C4-2B (cell line): ENCODE data around the gene OSBPL3.

Experiments used
- H3K27ac ChIP-seq: fragments of 450-650 bp; 2 replicates; pipeline ENCODE4 v1.5.1; 2017
- ZFX ChIP-seq: fragments of 450-650 bp; IDR thresholded peaks from 2 replicates; pipeline ENCODE4 v1.6.1; 2017
- TF ChIP-seq, protein P1 (sequence below): fragments of 450-650 bp; conservative IDR thresholded peaks from 2 replicates; pipeline ENCODE4 v1.5.1; 2017; ENCODE audit warnings: mild to moderate bottlenecking

OSBPL3 gene

DNA sequence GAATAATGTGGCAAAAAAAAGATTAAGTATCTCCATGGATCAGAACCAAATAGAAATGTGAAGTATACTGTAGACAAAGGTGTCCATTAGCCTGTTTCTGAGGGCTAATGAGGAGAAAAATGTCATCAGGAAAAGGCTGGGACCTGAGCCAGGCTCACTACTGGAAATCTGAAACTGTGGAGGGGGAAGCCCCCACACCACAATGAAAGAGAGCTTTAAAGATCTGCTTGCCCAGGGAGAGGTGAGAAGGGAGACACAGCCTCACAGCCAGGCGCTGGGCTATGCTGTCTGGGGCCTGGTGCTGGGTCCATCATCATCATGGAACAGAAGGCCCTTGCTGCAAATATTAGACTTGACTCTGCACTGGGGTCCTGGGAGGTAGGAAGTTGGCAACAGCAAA lies 90.4 kb downstream of the OSBPL3 start:
- TF ChIP-seq, protein P1, sequence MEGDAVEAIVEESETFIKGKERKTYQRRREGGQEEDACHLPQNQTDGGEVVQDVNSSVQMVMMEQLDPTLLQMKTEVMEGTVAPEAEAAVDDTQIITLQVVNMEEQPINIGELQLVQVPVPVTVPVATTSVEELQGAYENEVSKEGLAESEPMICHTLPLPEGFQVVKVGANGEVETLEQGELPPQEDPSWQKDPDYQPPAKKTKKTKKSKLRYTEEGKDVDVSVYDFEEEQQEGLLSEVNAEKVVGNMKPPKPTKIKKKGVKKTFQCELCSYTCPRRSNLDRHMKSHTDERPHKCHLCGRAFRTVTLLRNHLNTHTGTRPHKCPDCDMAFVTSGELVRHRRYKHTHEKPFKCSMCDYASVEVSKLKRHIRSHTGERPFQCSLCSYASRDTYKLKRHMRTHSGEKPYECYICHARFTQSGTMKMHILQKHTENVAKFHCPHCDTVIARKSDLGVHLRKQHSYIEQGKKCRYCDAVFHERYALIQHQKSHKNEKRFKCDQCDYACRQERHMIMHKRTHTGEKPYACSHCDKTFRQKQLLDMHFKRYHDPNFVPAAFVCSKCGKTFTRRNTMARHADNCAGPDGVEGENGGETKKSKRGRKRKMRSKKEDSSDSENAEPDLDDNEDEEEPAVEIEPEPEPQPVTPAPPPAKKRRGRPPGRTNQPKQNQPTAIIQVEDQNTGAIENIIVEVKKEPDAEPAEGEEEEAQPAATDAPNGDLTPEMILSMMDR = no peak
- TF ChIP-seq ZFX = no peak
- no peak overlapping the region for H3K27ac ChIP-seq

DNA sequence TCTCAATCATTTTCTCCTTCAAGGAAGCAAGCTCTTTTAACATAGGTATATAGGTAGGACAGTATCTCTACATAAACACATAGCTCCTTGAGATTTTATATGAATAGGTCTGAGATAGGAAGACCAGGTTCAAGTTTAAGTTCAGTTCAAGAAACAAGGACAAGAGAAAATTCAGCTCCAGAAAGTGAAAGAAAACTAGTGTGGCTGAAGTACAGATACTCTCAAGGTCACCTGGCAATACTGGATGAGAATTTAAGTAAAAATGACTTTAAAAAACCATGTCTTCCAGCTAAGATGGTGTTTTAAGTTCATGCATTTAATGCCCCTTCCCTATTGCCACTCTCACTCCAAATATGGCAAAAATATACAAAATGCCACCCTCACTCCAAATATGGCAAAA lies 91.3 kb downstream of the OSBPL3 start:
- no peak overlapping the region for H3K27ac ChIP-seq
- TF ChIP-seq, protein P1 = no peak
- no peak for TF ChIP-seq ZFX

DNA sequence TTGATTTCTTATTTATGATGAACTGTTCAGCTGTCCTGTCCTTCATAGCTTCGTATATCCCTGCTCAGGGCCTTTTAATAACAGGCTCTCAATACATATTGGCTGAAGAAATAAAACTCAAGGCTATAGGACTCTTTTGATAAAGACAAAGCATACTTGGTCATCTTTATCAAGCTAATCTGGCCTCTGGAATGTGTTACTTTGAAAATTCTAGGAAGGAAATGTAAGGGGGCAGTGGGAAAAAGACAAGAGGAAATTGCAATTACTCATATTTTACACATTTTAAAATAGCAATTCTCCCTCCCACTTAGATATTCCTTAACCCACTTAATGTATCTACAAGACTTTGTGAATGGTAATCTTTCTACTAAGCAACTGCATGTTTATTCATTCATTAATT lies 94.3 kb downstream of the OSBPL3 start:
- no peak for TF ChIP-seq ZFX
- TF ChIP-seq, protein P1 = no peak
- H3K27ac ChIP-seq = no peak overlapping the region

DNA sequence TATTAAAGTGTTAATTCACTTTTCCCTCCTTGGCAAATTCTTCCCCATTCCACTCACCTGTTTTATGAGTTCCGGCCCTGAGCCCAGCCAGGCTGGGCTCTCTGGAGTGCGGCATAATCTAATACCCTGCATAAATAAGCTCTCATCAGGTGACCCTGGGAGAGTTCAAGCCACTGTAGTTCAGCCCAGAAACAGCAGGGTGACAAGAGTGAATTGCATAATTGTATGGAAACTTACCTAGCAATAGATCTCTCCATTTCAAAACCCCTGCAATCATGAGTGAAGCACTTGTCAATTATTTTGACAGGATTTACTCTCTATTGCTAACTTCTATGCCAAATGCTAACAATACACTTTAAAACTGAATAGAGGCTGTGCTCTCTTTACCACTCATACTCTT lies 94.7 kb downstream of the OSBPL3 start:
- TF ChIP-seq, protein P1 = no peak
- TF ChIP-seq ZFX = no peak
- no peak overlapping the region for H3K27ac ChIP-seq

DNA sequence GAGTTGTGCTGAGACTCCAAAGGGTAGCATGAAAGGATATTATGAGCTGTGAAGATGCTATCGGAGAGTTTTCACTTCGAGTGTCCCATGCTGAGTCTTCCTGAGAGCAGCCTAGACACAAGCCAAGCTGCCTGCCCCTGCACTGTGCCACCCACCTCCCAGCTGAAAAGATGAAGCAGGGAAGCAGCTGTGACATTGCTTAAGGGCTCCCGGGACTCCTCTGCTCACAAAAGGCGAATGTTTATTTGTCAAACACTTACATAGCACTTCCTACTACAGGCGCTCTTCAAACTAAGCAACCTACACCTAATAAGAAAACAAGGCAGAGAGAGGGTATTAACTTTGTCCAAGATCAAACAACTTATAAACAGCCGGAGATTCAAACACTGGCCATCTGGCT lies 95.6 kb downstream of the OSBPL3 start:
- H3K27ac ChIP-seq = no peak overlapping the region

DNA sequence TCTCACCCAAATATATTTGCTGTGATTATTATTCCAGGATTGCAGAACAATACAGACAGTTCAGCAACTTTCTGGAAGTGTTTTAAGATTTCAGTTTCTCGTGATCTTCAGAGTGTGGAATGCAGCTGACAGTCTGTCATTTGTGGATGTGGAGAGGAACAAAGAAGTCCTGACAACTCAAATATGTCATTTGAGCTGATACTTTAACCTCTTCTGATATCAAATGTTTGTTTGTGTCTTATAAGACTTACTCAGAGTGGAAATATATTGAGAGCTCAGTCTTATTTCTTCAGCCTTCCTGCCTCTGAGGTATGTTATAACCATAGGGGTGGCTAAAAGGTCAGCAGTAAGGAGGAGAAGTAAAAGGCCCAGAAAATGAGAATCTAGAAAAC lies 96.4 kb downstream of the OSBPL3 start:
- H3K27ac ChIP-seq = no peak overlapping the region
- TF ChIP-seq, protein P1 = no peak
- no peak for TF ChIP-seq ZFX

More for the DNA sequence above, 95.6 kb downstream of the OSBPL3 start:
- TF ChIP-seq ZFX = no peak

DNA sequence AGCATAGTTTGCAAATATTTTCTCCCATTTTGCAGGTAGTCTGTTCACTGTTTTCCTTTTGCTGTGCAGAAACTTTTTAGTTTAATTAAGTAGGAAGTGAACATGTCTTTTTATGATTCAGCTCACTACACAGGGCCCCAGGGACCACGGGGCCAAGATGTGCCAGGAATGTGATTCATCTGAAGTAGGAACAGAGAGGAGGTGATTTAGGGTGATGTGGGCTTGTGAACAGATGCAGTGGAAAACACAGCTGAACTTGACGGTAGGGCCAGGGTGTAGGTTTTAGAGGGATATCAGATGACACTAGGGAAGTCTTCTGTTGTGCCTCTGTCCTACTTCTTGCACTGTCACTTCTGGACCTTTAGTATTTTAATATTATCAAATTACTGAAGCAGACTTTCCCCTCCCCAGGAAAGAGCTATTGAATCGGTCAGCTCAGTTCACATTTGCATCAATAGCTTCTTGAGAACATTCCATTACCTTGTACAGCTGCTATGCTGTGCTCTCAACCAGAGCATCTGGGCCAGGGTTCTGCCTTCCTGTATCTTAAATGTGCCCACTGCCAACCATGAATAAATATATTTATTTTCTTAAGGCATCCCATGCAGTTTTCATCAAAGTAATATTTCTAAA lies 96.9 kb downstream of the OSBPL3 start:
- TF ChIP-seq ZFX = no peak
- TF ChIP-seq, protein P1 = no peak
- H3K27ac ChIP-seq = no peak overlapping the region

DNA sequence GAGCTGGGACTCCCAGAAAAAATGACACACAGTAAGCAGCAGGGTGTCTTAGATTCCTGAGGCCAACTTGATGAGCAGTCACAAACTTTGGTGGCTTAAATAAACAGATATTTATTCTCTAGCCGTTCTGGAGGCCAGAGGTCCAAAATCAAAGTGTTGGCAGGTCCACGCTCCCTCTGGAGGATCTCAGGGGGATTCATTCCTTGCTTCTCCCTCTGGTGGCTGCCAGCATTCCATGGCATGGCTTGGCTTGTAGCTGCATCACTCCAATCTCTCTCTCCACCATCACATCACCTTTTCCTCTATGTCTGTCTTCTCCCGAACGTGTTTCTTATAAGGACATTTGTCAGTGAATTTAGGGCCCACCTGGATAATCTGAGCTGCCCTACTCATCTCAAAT lies 98.4 kb downstream of the OSBPL3 start:
- no peak overlapping the region for H3K27ac ChIP-seq
- TF ChIP-seq ZFX = no peak
- TF ChIP-seq, protein P1 = no peak; the same call in 1 of the 2 replicates
